ENCODE results near the gene SAFB.
A peak's percentile ranks its signal among the peaks of the same experiment; 100 is the strongest.

SAFB gene

DNA sequence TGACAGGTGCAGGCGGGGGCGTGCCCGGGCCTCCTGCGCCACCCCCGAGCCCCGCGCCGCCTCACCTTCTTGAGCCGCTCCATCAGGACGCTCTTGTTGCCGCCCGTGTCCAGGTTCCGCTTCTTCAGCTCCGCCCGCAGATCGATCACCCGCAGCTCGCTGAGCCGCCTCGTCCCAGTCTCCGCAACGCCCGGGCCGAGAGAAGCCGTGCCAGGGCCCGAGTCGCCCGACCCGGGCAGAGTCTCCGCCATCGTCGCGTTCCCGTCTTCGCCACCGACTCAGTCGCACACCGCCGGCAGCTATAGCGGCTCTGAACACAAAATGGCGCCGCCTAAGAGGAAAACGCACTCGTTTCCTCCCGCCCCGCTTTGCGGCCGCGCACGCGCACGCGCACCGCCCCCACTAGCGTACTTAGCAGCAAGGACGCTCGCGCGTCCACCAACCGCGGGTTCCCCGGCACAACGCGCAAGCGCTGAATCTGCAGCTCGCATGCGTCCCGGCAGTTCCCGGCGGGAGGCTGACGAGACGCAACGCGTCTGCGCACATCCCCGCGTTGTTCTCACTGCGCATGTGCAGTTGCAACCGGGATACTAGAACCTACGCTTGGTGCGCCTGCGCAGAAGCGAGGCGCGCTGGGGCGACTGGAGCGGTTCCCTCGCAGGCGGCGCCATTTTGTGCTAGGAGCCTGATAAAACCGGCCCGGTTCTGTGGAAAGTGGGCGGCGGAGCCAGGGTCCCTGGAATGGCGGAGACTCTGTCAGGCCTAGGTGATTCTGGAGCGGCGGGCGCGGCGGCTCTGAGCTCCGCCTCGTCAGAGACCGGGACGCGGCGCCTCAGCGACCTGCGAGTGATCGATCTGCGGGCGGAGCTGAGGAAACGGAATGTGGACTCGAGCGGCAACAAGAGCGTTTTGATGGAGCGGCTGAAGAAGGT, at the start of gene SAFB, which contains the start of gene SAFB2:
Gene SAFB (plus strand): TSS at position 619 of the 932 bp plus-strand sequence. CDS start 123 bp downstream, at position 742.
Gene SAFB2 (minus strand): TSS at position 312 of the 932 bp plus-strand sequence. CDS start 61 bp downstream, at position 251.
- peak; percentile 100 for DNase-seq (ENCODE audit: low spot score)

GRCh38 chr19:5575590-5575989, 47.3 kb upstream of the SAFB start:
- no peak for DNase-seq (ENCODE audit: low spot score)

- DNase-seq (ENCODE audit: low spot score): peak; percentile 60
These were observed 44.6 kb upstream of the SAFB start for GRCh38 chr19:5578097-5578846.

DNA sequence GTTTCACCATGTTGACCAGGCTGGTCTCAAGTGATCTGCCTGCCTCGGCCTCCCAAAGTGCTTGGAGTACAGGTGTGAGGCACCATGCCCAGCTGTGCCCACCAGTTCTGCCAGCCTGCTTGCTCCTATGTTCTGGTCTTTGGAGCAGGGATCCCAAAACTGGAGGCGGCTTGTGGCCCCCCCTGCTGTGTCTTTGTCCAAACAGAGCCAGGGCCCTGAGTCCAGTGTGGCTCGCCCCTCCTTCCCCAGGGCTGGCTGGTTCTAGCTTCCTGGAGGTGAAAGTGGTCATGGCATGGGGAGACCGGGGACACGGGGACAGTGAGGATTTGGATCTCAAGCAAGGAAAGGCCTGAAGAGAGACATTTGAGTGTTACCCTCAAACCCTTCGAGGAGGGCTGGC, 43.6 kb upstream of the SAFB start:
- DNase-seq (ENCODE audit: low spot score): no peak

DNA sequence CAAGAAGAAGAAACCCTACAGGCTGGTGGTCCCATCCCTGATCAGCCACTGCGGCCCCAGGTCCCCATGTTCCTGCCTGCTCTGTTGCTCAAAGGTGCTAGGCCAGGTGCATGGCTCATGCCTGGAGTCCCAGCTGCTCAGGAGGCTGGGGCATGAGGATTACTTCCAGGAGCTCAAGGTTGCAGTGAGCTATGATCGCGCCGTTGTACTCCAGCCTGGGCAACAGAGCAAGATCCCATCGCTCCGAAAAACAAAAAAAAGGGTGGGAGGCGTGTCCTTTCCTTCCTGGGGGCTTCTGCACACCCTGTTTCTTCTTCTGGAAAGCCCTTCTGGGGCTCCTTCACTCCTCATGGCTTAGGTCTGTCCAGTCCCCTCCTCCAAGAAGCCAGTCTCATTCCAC, 43.2 kb upstream of the SAFB start:
- no peak for DNase-seq (ENCODE audit: low spot score)

DNA sequence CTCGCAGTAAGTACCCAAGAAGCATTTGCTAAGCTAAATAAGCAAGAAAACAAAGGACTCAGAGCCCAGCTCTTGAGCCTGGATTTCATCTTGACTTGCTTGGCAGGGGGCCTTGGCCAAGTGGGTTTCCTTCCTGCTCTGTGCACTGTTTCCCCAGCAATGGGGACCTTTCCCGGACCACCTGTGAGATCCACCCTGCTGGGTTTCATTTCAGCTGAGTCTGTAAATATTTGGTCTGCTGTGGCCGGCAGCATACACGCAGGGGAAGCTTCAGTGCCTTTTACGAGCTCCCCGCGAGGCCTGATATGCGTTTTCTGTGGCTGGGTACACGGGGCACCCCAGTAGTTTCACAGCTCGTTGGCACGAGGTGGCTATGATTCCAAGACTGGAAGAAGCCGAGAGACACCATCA, 42.7 kb upstream of the SAFB start:
- DNase-seq (ENCODE audit: low spot score): no peak

- DNase-seq (ENCODE audit: low spot score): peak; percentile 13
These were observed 37.2 kb upstream of the SAFB start for GRCh38 chr19:5585461-5586299.

DNA sequence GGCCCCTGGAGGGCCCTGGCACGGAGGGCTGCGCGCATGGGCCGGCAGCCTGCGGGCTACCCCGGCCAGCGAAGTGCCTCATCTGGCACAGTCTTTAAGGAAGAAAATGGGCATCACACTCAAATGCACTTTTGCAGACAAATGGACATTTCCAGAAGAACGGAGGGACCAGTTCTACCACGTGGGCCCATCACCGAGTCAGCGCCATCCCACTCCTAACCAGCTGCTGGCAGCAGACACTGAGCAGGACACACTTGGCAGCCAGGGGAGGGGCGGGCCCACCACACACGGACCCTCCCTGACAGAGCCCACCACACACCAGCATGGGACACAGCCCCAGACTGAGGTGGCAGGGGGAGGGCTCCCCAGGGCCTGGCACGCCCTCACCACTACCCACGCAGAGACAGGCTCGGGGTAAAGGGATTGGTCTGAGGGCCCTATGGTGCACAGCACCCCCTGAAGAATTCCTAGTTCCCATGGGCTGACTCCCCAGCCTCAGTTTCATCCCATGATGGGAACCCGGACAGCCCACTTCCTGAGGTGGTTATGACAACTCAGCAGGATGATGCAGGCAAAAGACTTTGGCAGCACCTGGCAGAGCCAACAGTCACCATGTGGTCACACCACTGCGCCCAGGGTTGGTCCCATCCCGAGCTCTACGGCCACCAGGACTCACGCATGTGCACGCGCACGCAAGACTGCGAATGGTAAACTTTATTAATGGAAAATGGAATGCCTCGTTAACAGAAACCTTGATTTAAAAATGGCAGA, 36.4 kb upstream of the SAFB start:
- DNase-seq (ENCODE audit: low spot score): no peak

DNA sequence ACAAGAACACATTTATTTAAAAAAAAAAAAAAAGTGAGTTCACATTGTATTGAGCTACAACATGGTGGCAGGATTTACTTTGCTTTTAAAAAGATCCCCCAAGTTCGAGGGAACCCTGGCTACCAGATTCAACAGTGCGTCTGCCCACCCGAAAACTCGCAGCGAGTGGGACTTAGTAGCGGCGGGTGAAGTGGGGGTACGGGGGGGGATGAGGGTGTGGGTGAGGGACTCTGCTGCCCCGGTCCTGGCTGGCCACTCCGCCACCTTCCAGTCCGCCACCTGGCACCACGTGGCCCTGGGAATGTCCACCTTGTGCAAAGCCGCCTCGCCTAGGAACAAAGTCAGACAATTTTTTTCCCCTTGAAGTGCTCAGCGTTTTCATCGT, 35.8 kb upstream of the SAFB start:
- DNase-seq (ENCODE audit: low spot score): no peak

DNA sequence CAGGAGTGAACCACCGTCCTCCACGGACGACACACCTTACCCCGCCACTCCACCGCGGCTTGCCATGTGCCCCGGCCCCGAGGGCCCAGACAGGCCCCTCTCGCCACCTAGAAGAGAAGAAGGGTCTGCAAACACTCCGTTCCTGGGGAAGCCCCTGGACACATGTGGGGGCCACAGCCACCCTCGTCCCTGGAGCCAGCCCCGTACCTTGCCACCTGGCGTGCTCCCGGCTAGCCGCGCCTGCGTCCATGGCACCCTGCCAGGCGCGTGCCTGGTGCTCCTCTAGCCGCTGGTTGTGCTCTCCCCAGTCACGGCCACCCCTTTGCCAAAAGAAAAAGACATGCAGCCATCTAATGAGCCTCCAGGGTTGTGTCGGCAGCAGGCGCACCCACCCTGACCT, 35.2 kb upstream of the SAFB start:
- no peak for DNase-seq (ENCODE audit: low spot score)

DNA sequence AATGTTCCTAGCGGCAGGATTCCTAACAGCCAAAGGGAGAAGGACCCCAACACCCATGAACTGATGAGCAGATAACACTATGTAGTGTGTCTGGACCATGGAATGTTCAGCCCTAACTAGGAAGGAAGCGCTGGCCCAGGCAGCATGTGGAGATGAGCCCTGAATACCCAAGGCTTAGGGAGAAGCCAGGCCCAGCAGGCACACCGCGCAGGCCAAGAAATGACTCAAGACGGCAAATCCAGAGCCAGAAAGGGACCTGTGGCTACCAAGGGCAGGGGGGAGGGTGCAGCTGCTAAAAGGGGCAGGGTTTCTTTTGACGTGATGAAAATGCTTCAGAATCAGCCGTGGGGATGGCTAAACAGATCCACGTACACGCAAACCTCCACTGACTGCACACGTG, 34.4 kb upstream of the SAFB start:
- no peak for DNase-seq (ENCODE audit: low spot score)

GRCh38 chr19:5588906-5589676, 33.8 kb upstream of the SAFB start:
- no peak for DNase-seq (ENCODE audit: low spot score)

GRCh38 chr19:5590151-5590864, 32.6 kb upstream of the SAFB start:
- no peak for DNase-seq (ENCODE audit: low spot score)

DNA sequence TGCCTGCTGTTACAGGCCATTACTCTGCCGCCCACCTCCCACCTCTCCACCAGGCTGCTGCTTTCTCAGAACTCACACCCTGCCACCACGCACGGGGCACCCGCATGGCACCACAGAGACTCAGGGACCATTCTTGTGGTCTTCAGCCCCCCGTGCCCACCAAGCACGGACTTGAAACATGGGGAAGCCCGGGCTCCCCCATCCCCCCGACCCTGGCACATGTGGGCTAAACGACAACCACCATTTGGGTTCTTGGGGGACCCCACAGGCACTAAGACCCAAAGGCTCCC, 32.1 kb upstream of the SAFB start:
- no peak for DNase-seq (ENCODE audit: low spot score)

DNA sequence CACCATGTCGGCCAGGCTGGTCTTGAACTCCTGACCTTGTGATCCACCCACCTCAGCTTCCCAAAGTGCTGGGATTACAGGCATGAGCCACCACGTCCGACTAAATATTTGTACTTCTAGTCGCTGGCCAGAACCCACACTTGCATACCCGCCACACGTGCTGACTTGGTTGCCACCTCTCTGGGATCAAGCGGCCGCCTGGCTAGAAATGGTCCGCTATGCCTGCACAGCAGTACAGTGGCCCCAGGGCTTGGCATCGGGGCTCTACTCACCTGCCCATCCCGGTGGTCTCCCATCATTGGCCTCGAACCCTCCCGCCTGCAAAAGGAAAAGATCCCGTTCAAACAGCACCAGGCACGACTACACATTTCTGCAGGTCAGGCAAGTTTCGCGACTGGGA, 31.4 kb upstream of the SAFB start:
- no peak for DNase-seq (ENCODE audit: low spot score)

GRCh38 chr19:5592531-5593342, 30.1 kb upstream of the SAFB start:
- no peak for DNase-seq (ENCODE audit: low spot score)

DNA sequence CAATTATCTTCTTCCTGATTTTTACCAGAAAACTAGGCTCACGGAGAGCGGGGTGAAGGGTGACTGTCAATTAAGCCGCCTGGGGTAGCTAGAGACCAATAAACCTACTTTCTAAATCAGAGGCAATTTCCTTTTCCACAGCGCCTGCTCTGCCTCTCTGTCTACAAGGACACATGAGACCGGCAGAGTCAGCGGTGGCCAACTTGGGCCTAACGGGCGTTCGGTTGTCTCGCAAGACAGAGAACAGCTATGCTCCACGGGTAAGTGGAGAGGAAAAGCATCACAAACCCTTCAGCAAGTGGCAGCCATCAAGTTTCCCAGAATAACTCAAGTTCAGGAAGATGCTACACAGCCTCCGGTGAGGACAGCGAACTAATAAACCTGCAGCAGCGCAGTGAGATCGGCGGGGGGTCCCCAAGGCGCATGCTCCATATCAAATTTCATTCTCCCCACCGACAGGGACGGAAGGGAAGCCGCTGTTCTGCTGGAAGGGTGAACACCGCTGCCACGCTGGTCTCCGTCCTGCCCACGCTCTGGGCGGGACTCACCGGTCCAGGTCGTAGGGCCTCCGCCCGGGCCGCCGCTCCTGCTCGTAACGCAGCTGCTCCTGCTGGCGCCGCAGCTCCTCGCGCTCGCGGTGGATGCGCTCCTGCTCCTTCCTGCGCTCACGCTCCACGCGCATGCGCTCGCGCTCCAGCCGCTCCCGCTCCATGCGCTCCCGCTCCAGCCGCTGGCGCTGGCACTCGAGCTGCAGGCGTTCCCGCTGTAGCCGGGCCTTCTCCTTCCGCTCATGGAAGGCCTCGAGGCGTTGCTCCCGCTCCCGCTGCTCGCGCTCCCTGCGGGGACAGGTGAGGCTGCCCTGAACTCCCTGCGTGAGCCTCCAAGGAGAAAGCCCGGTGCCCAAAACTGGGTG, 29.3 kb upstream of the SAFB start:
- DNase-seq (ENCODE audit: low spot score): no peak

- no peak for DNase-seq (ENCODE audit: low spot score)
These were observed 28.3 kb upstream of the SAFB start for GRCh38 chr19:5594521-5594950.

Data from CD4-positive, alpha-beta T cell treated with Interleukin-15 for 4 hours (primary cell).